Middle frontal gyrus (tissue), 1 donor: ENCODE results near the gene GOLT1B.

Experiments used
- DNase-seq: peaks from one replicate; pipeline ENCODE4 v3.0.0-alpha.2; 2015; ENCODE audit warnings: low spot score; ENCODE audit errors: extremely low spot score

The GOLT1B gene

GRCh38 chr12:21521541-21521940, 20.0 kb downstream of the GOLT1B start:
- DNase-seq = no peak

GRCh38 chr12:21523148-21523547, 21.6 kb downstream of the GOLT1B start:
- DNase-seq = no peak

GRCh38 chr12:21526053-21526452, 24.5 kb downstream of the GOLT1B start, which contains the start of gene SPX:
Gene SPX, plus strand, starts transcription at chr12:21526296. Its CDS starts 177 bp downstream, at chr12:21526473.
- no peak for DNase-seq

- DNase-seq = no peak
Observed at GRCh38 chr12:21526721-21527345, 25.2 kb downstream of the GOLT1B start.

- DNase-seq = peak; percentile 17
Observed at GRCh38 chr12:21527451-21528180, 26.0 kb downstream of the GOLT1B start.

GRCh38 chr12:21528953-21529352, 27.4 kb downstream of the GOLT1B start:
- no peak for DNase-seq

GRCh38 chr12:21529456-21529855, 27.9 kb downstream of the GOLT1B start:
- DNase-seq = no peak

GRCh38 chr12:21538061-21538653, 36.6 kb downstream of the GOLT1B start:
- DNase-seq = no peak

GRCh38 chr12:21539797-21540196, 38.2 kb downstream of the GOLT1B start:
- DNase-seq = no peak

GRCh38 chr12:21541773-21542172, 40.2 kb downstream of the GOLT1B start:
- no peak for DNase-seq

GRCh38 chr12:21542403-21542802, 40.8 kb downstream of the GOLT1B start:
- DNase-seq = no peak

- no peak for DNase-seq
Observed at GRCh38 chr12:21543151-21543550, 41.6 kb downstream of the GOLT1B start.

- no peak for DNase-seq
Observed at GRCh38 chr12:21545557-21545956, 44.0 kb downstream of the GOLT1B start.

- no peak for DNase-seq
Observed at GRCh38 chr12:21546716-21547115, 45.1 kb downstream of the GOLT1B start.

GRCh38 chr12:21547437-21547836, 45.8 kb downstream of the GOLT1B start:
- DNase-seq = no peak

- no peak for DNase-seq
Observed at GRCh38 chr12:21551841-21552465, 50.4 kb downstream of the GOLT1B start.

- DNase-seq = no peak
Observed at GRCh38 chr12:21552635-21553328, 51.2 kb downstream of the GOLT1B start.

GRCh38 chr12:21553329-21553675, 51.7 kb downstream of the GOLT1B start:
- DNase-seq = no peak

GRCh38 chr12:21558100-21558679, 56.6 kb downstream of the GOLT1B start:
- no peak for DNase-seq

GRCh38 chr12:21559855-21560569, 58.4 kb downstream of the GOLT1B start:
- DNase-seq = no peak

GRCh38 chr12:21561158-21561557, 59.6 kb downstream of the GOLT1B start:
- no peak for DNase-seq
